Measurements from ENCODE around the gene DNM2.

The DNM2 gene

DNA sequence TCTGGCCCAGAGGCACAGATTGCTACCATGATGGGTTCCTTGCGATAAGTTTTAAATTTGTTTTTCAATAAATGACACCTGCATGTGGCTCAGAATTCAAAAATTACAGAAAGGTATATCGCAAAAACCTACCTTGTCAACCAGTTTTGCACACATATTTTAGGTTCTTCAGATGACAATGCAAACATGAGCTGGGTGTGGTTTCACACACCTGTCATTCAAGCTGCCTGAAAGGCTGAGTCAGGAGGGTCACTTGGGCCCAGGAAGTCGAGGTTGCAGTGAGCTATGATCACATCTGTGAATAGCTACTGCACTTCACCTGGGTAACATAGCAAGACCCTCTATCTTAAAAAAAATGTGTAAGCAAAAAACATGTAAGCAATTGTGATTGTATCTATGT lies 56.1 kb downstream of the DNM2 start:
- no peak for DNase-seq

DNA sequence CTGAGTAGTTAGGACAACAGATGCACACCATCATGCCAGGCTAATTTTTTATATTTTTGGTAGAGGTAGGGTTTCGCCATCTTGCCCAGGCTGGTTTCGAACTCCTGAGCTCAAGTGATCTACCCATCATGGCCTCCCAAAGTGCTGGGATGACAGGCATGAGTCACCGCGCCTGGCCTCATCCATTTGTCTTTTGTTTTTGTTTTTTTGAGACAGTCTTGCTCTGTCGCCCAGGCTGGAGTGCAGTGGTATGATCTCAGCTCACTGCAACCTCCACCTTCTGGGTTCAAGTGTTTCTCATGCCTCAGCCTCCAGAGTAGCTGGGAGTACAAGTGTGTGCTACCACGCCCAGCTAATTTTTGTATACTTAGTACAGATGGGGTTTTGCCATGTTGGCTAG lies 57.0 kb downstream of the DNM2 start:
- DNase-seq, result no peak

DNA sequence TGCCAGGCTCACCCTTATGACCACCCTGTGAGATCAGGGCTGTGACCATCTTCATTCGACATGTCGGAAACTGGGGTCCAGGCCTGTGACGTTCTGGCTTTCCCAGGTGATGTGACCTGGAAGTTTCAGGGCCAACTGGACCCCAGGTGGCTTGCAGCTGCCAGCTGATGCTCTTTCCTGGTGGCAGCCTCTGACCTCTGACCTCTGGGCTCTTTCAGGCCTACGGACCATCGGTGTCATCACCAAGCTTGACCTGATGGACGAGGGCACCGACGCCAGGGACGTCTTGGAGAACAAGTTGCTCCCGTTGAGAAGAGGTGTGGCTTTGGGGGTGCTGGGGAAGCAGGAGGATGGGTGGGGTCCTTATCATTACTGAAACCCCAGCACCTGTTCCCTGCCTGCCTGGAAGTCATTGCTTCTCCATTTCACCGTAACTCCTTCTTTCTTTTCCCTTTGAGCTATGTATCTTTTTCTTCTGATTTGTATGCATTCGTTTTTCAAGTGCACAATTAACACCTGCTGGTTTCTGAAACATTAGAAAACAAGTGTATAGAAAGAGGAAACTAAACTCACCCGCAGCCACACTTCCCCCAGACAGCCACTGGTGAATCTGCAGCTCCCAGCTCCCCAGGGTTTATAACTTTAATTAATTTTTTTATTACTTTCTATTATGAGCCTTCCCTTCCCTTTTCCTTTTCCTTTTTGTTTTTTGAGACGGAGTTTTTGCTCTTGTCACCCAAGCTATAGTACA lies 59.2 kb downstream of the DNM2 start:
- no peak for DNase-seq

DNA sequence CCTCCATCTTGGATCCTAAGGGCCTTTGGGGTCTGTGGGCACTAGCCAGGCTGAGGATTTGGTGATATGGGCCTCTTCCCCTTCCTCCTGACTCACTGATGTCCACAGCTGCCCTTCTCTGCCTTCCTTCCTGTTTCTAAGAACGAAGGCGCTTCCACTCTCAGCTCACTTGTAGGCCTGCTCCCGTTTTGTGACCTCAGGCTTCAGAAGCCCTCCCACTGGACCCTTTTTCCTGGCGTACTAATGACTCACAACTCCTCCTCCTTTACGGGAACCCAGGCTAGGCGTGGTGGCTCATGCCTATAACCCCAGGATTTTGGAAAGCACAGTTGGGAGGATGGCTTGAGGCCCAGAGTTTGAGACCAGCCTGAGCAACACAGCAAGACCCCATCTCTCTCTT lies 62.5 kb downstream of the DNM2 start:
- DNase-seq, result no peak

DNA sequence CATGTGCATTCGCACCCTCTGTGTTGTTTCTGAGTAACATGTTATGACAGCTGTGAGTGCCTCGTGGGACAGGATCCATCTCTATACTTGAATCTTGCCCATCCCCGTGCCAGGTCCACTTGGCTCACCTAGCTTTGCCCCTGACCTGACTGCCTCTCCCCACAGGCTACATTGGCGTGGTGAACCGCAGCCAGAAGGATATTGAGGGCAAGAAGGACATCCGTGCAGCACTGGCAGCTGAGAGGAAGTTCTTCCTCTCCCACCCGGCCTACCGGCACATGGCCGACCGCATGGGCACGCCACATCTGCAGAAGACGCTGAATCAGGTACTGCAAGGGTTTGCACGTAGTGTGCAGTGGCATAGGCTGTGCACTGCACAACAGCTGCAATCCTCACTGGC lies 64.9 kb downstream of the DNM2 start:
- DNase-seq, result no peak

DNA sequence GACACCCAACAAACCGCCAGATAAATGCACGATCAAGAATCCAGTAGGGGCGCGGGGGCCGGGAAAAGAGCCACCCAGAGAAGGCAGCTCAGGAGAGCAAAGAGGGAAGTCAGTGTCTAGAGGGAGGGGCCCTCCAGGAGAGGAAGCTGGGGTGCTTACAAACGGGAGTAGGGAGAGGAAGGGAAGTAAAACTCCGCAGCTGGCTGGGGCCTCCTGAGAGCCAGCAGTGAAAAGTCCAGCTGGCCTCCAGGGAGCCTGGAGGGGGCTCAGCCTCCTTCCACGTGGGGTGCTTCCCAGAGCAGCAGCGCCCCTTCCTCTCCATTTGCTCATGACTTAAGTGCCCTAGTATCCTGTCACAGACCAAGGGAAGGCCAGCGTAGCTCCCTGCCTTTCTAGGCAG lies 66.4 kb downstream of the DNM2 start:
- DNase-seq, result no peak

DNA sequence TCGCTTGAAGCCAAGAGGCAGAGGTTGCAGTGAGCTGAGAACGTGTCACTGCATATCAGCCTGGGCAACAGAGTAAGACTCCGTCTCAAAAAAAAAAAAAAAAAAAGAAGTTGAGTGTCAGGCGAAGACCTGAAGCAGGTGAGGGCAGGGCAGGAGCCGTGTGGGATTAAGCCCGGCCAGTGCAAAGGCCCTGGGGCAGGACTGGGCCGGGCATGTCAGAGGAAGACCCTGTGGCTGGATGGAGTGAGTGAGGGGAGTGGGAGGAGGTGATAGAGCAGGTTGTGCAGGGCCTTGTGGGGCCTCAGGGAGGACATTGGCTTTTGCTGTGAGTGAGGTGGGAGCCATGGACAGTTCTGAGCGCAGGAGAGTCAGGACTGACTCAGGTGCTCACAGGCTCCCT lies 70.3 kb downstream of the DNM2 start:
- no peak for DNase-seq

DNA sequence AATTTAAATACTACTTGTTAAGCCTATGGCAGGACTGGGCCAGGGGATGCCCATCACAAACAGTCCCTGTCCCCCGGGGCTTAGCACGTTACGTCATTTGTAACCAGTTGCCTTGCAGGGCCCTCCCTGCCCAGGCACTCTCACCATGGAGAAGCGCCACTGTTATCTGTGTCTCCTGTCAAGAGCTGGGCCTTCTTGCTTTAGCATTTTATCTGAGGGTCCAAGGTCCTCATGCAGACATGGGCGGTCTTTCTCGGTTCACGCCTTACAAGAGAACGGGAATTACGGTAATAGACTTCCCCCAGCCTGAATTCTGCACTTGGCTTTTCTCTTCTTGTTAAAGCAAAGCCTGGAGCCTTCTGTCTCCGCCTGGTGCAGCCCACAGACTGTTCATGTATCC lies 72.0 kb downstream of the DNM2 start:
- no peak for DNase-seq

DNA sequence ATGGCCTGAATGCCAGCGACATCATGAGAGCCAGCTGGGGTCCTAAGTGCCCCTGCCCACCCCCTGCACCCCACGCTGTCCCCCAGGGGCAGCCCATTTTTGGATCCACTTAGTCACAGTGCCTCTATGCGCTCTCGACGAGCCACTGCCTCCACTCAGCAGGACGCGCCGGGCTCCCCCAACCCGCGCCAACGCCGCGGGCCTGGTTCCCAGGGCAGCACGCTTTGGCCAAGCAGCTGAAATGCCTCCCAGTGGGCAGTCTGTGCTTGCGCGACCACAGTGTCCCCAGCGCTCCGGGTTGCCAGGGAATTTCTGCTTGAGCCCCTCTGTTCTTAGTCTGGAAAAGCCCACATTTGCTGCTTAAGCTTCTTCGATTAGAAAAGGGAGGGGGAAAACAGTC lies 78.8 kb downstream of the DNM2 start:
- no peak for DNase-seq

DNA sequence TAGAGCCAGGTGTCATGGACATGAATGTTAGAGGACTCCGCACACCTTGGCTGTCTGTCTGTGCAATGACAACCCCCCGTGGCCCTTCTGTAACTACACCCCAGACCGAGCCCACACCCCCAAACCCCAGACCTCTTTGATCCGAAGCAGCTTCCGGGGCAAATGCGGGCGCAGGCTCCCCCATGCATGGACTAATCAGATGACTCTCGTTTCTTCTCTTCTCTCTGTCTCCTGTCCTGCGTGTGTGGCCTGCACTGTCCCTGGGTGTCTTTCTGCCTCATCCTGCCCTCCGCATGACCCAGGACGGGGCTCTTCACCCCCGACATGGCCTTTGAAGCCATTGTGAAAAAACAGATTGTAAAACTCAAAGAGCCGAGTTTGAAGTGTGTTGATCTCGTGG lies 79.2 kb downstream of the DNM2 start:
- DNase-seq, result no peak

DNA sequence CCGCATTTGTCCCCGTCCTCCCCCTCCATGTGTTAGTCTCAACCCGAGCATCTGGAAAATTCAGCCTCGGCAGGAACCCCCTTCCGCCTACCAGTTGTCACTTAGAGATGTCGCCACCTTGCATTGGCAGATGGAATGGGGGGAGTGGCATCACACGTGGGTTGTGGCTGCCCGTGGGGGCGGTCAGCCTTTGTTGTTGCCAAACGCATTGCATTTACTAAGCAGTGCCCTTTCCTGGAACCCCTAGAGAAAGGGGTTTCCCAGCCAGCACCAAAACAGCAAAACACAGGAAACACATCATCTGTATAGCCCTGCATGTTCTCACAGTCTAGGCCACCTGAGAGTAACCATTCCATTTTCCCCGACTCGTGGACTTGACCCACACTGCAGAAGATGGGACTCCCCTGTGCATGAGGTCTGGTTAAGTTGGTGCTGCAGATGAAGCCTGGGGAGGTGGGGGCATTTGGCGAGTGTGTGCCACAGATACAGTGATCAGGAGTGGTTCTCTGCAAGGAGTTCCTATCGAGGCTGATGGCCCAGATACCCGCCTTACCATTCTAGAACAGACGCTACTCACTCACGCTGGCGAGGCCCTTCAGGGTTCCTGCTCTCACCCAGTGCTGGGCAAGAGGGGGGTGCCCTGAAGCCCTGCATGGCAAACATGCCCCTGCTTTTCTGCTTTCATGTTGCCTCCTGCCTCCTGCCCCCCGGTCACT lies 79.8 kb downstream of the DNM2 start:
- no peak for DNase-seq

DNA sequence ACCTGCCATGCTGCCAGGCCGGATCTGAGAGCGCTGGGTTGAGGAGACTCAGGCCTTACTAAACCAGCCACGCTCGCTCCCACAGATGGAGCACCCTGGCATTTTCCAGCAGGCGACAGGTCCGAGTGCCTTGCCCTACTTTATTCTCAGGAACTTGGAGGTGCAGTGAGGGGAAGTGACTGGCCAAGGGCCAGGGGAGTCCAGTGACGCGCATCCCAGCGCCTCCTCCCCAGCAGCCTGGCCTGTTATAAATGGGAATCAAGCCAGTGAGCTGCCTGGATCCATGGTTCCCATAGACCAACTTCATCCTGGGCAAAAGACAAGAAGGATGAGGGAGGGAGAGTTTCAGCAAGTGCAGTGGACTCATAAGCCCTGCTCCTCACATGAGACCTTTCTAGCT lies 82.6 kb downstream of the DNM2 start:
- no peak for DNase-seq

DNA sequence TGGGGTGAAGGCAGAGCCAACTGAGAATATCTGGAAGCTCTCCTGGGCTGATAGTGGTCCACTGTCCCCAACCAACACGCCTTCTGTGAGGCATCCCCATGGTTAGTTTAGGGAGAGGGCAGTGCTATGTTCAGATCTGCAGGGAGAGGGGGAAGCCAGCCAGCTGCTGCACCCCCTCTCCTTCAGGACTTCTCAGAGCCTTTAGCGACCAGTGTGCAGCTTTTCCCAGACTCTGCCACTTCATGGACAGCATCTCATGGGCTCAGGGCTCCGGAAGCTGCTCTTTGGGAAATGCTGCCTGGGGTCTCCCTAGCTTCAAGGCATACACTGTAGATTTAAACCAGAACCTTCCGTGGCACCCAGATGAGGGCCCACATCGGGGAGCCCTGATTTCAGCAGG lies 84.6 kb downstream of the DNM2 start:
- no peak for DNase-seq

DNA sequence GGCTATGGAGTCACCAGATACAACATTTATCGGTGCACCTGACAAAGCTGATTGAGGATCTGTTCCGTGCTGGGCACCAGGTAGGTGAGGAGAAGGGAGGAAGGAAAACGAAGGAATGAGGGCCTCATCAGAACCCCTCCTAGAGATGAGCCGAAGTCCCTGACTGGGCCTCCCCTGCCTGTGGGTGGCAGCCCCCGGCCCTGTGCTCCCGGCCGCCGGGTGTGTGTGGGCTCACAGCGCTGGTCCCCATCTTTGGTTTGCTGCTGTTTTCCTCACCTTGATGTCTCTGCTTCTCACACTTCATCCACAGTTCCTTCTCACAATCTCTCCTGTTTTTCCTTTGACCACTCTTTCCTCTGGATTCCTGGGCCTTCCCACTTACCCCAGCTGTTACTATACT lies 85.4 kb downstream of the DNM2 start:
- DNase-seq, result no peak

DNA sequence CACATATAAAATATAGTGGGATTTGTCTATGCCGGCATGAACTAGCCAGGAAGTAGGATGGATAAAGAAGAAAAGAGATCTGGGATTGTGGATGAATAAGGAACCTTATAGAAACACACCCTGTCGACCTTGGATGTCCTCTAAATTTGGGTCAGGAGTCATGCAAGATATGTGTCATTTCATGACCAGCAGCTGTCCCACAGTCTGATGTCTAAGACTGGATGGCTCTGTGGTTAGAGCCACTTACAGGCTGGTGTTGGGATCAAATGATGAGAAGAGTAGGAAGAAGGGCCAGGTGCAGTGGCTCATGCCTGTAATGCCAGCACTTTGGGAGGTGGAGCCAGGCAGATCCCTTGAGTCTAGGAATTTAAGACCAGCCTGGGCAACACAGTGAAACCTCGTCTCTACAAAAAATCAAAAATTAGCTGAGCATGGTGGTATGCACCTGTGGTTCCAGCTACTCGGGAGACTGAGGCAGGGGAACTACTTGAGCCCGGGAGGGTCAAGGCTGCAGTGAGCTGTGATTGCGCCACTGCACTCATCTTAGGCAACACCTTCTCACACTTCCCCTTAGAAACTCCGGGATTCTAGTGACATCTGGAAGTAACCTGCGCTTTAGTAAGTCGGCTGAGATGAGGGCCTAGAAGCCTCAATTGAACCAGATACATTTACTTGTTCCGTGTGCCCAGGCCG lies 87.3 kb downstream of the DNM2 start:
- no peak for DNase-seq

DNA sequence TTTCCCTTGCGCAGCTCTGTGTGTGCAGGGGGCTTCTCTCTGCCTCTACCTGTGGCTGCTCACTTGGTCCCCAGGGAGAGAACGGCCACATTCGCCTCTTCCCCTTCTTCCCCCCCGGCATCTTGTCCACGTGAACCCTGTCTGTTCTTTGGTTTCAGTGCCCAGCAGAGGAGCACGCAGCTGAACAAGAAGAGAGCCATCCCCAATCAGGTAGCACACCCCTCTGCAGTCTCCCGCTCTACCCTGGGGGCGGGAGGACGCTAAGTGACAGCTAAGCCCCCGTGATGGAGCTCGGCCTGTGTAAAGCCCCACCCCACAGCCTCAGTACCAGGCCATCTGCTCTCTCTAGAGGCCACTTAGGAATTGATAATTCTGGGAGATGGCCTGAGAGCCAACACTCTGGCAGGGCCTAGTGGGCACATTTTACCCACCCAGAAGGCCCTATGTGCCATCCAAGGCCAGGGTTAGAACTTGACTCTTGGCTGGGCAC lies 87.9 kb downstream of the DNM2 start:
- no peak for DNase-seq

DNA sequence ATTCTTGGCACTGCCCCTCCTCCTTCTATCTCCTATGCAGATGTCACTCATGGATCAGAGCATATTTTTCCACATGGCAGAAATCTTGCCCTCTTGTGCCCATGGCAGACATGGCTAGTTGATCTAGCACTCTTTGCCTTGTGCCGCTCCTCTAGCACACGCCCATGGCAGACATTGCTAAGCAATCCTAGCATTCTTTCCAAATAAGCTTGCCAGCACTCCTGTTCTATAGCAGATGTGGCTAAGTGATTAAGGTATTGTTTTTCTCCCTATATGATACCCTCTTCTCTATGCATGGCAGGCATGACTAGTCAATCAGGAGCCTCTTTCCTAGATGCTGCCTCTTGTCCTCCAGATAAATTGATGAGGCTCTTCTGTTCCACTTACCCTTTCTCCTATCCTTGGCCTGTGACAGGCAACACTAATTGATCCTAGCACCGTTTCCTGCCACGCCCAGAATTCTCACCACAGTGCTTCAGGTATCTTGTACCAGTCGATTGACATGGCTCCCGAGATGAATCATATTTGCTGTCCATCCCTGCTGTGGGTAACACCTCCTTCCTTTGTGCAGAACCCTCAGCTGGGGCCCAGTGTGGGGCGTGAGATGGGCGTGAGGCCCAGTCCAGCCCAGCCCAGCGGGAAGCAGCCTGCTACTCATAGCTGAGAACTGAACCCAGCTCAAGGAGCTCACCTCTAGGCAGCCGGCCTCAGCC lies 91.2 kb downstream of the DNM2 start:
- DNase-seq, result no peak

DNA sequence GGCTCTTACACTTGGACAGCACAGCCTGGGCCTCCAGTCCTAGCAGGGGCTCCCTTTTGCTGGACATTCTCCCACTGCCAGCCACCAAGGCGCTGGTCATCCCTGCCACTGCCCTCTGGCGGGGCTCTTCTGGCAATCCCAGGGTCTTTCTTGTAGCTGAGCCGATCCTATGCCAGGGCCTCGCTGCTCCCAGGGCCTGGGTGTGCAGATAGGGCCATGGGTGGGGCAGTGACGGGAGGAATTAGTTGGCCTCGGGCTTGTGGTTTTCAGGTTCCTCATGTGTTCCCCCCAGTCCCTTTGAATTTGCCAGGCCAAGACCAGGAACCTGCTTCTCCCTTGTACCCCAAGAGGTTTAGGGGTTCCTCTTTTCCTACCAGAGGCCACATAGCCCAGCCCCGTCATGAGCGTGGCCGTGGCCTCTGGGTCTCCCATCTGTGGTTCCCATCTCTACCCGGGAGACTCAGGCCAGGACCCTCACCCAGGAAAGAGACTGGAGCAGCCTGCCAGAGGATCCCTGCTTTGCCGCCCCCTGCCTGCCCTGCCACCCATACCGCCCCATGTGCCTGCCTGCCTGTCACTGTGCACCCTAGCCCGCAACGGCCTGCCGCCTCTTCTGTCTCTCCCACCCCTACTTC lies 91.9 kb downstream of the DNM2 start:
- no peak for DNase-seq

DNA sequence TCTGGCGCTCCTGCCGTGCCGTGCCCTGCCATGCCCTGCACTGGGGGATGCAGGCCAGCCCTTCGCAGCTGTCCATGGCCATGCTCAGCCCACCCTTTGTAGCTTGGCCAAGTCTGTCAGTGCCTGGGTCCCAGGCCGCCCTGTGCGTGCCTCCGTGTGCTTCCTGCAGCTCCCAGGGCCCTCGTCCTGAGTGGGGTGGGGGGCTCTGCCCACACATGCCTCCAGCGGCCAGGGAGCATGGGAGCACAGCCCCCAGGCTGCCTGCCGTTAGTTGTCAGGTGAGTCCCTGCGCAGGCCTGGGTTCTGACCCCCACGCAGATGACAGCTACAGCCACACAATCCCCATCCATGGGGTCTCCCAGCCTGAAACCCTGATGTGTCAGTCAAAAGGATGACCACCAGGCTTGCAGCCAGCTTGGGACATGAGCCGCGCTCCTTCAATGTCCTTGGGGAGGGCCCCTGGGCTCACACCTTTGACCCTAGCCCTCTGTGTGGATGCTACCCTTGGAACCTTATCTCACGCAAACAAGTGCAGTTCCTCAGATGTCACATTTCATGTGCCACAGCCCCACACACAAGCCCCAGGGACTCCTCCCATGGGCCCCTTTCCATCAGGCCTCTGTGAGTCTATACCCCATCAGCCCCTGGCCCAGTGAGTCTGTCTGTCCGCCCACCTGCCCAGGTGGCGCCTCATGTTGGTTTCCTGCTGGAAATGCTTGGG lies 93.7 kb downstream of the DNM2 start:
- DNase-seq, result no peak

DNA sequence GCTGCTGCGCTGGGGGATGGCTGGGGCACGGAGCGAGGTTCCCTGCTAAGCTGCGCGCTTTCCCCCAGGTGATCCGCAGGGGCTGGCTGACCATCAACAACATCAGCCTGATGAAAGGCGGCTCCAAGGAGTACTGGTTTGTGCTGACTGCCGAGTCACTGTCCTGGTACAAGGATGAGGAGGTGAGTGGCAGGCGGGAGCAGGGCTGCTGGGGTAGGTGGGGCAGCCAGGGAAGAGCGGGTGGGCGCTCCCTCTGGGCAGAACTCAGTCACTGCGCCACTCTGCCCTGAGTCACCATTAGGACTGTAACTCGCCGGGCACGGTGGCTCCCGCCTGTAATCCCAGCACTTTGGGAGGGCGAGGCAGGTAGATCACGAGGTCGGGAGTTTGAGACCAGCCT lies 94.3 kb downstream of the DNM2 start:
- DNase-seq, result no peak

DNA sequence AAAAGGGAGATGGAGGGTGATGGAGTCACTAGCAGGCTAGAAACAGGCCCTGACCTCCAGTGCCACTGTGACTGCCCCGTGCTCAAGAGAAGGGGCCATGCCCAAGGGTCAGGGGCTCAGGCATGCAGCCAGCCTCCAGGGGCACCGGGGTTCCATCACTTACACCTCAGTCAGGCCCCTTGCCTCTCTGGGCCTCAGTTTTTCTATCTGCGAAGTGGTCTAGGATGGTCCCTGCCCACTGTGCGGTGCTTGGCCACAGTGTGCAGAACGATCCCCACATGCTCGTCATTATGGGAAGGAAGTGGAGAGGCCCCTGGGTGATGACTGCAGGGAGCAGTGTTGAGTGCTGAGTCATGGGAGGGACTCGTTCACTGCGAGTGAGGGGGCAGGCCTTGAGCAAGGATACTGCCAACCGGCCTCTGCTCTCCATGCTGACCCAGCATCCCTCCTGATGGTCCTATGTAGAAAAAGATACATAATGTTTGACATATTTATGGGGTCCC lies 95.1 kb downstream of the DNM2 start:
- DNase-seq, result no peak
